H9 (cell line): ENCODE data around the gene CST9L. TPM values are rescaled to one million over a fixed set of nuclear protein-coding genes. Genes with fewer than 3 reads are reported as not detected.

ENCODE experiments used
- DNase-seq: peaks from one replicate; pipeline ENCODE4 v3.0.0-alpha.2; 2017
- H2AFZ ChIP-seq: one replicate; pipeline ENCODE4 v1.6.1; 2013; ENCODE audit warnings: mild to moderate bottlenecking, low read length, control low read depth, moderate library complexity
- H2AK5ac ChIP-seq: 2 replicates; pipeline ENCODE4 v1.6.1; 2013; ENCODE audit warnings: low read length, control low read depth, mixed read lengths; ENCODE audit not compliant: insufficient read length
- H2BK120ac ChIP-seq: one replicate; pipeline ENCODE4 v1.6.1; 2013; ENCODE audit warnings: low read depth, mild to moderate bottlenecking, low read length, control low read depth, inconsistent platforms; ENCODE audit not compliant: poor library complexity, severe bottlenecking
- H2BK12ac ChIP-seq: 2 replicates; pipeline ENCODE4 v1.6.1; 2013; ENCODE audit warnings: low read length, control low read depth, mixed read lengths, low read depth; ENCODE audit not compliant: insufficient read length
- H2BK15ac ChIP-seq: 2 replicates; pipeline ENCODE4 v1.6.1; 2013; ENCODE audit warnings: low read depth, low read length, control low read depth
- H2BK20ac ChIP-seq: one replicate; pipeline ENCODE4 v1.6.1; 2013; ENCODE audit warnings: low read depth, mild to moderate bottlenecking, low read length, control low read depth, inconsistent platforms; ENCODE audit not compliant: poor library complexity, severe bottlenecking
- H2BK5ac ChIP-seq: 2 replicates; pipeline ENCODE4 v1.6.1; 2013; ENCODE audit warnings: low read length, control low read depth, mixed read lengths; ENCODE audit not compliant: insufficient read length
- H3K14ac ChIP-seq: 2 replicates; pipeline ENCODE4 v1.6.1; 2013; ENCODE audit warnings: low read length, control low read depth; ENCODE audit not compliant: insufficient read depth
- H3K18ac ChIP-seq: 2 replicates; pipeline ENCODE4 v1.6.1; 2013; ENCODE audit warnings: low read depth, mild to moderate bottlenecking, mixed read lengths, low read length, control low read depth; ENCODE audit not compliant: insufficient read length
- H3K23ac ChIP-seq: 2 replicates; pipeline ENCODE4 v1.6.1; 2013; ENCODE audit warnings: low read length, control low read depth, mixed read lengths, low read depth; ENCODE audit not compliant: insufficient read length
- H3K23me2 ChIP-seq: 2 replicates; pipeline ENCODE4 v1.6.1; 2013; ENCODE audit warnings: low read depth, mild to moderate bottlenecking, mixed read lengths, low read length, control low read depth; ENCODE audit not compliant: insufficient read length, poor library complexity, severe bottlenecking
- H3K27ac ChIP-seq: 2 replicates; pipeline ENCODE4 v1.5.1; 2013; ENCODE audit warnings: low read length, control low read depth, mixed read lengths, low read depth; ENCODE audit not compliant: insufficient read length
- H3K27me3 ChIP-seq: 2 replicates; pipeline ENCODE4 v1.6.1; 2013; ENCODE audit warnings: low read length, control low read depth, inconsistent platforms; ENCODE audit not compliant: insufficient read depth
- H3K4ac ChIP-seq: 2 replicates; pipeline ENCODE4 v1.6.1; 2013; ENCODE audit warnings: low read depth, mild to moderate bottlenecking, control low read depth, inconsistent platforms, low read length, moderate library complexity
- H3K4me1 ChIP-seq: 2 replicates; pipeline ENCODE4 v1.6.1; 2013; ENCODE audit warnings: low read length, control low read depth, inconsistent platforms; ENCODE audit not compliant: insufficient read depth
- H3K4me2 ChIP-seq: 2 replicates; pipeline ENCODE4 v1.6.1; 2013; ENCODE audit warnings: low read length, control low read depth, mixed read lengths; ENCODE audit not compliant: insufficient read length, insufficient read depth
- H3K56ac ChIP-seq: 2 replicates; pipeline ENCODE4 v1.6.1; 2013; ENCODE audit warnings: low read depth, mild to moderate bottlenecking, mixed read lengths, low read length, control low read depth; ENCODE audit not compliant: insufficient read length
- H3K79me1 ChIP-seq: 2 replicates; pipeline ENCODE4 v1.6.1; 2013; ENCODE audit warnings: low read depth, mild to moderate bottlenecking, moderate library complexity, low read length, control low read depth, inconsistent platforms; ENCODE audit not compliant: insufficient read depth, poor library complexity, severe bottlenecking
- H3K79me2 ChIP-seq: 2 replicates; pipeline ENCODE4 v1.6.1; 2013; ENCODE audit warnings: low read length, control low read depth, inconsistent platforms; ENCODE audit not compliant: insufficient read depth
- H3K9ac ChIP-seq: 2 replicates; pipeline ENCODE4 v1.6.1; 2013; ENCODE audit warnings: low read length, control low read depth, mixed read lengths; ENCODE audit not compliant: insufficient read length; ENCODE audit errors: extremely low read depth
- H3K9me3 ChIP-seq: one replicate; pipeline ENCODE4 v1.6.1; 2013; ENCODE audit warnings: low read depth, low read length, inconsistent platforms; ENCODE audit not compliant: control insufficient read depth
- H3T11ph ChIP-seq: one replicate; pipeline ENCODE4 v1.6.1; 2013; ENCODE audit warnings: mild to moderate bottlenecking, low read length, control low read depth, inconsistent platforms
- H4K20me1 ChIP-seq: one replicate; pipeline ENCODE4 v1.6.1; 2013; ENCODE audit not compliant: control insufficient read depth, insufficient read length, insufficient read depth
- H4K5ac ChIP-seq: 2 replicates; pipeline ENCODE4 v1.6.1; 2013; ENCODE audit warnings: low read depth, mild to moderate bottlenecking, mixed read lengths, low read length, control low read depth; ENCODE audit not compliant: insufficient read length
- H4K8ac ChIP-seq: replicated peaks from 2 replicates; pipeline ENCODE4 v1.6.1; 2013; ENCODE audit warnings: low read length, control low read depth, mixed read lengths, low read depth; ENCODE audit not compliant: insufficient read length
- H4K91ac ChIP-seq: 2 replicates; pipeline ENCODE4 v1.6.1; 2013; ENCODE audit warnings: low read depth, mild to moderate bottlenecking, moderate library complexity, mixed read lengths, low read length, control low read depth; ENCODE audit not compliant: insufficient read length
- H3K27ac Mint-ChIP-seq, 3 experiments: 2 replicates in 2 of 3; 3 replicates in 1 of 3; pipeline ENCODE4 v1.8.0; 2020 to 2021; ENCODE audit warnings: mixed read lengths in 3 of 3, mild to moderate bottlenecking in 1 of 3, moderate library complexity in 1 of 3
- H3K27me3 Mint-ChIP-seq: 2 replicates; pipeline ENCODE4 v1.8.0; 2021; ENCODE audit warnings: low read depth, mild to moderate bottlenecking, moderate library complexity, mixed read lengths
- H3K36me3 Mint-ChIP-seq, 3 experiments: 2 replicates in 2 of 3; 3 replicates in 1 of 3; pipeline ENCODE4 v1.8.0; 2020 to 2021; ENCODE audit warnings: low read depth in 3 of 3, mixed read lengths in 3 of 3; ENCODE audit not compliant: insufficient read depth in 1 of 3
- H3K4me1 Mint-ChIP-seq, 2 experiments: 2 replicates each; pipeline ENCODE4 v1.8.0; 2020; ENCODE audit warnings: mixed read lengths in 2 of 2
- H3K4me3 Mint-ChIP-seq, 2 experiments: 2 replicates in 1 of 2; 3 replicates in 1 of 2; pipeline ENCODE4 v1.8.0; 2020 to 2021; ENCODE audit warnings: mild to moderate bottlenecking in 2 of 2, mixed read lengths in 2 of 2, moderate library complexity in 1 of 2
- H3K9me3 Mint-ChIP-seq, 2 experiments: 2 replicates in 1 of 2; 3 replicates in 1 of 2; pipeline ENCODE4 v1.8.0; 2020; ENCODE audit warnings: mild to moderate bottlenecking in 2 of 2, mixed read lengths in 2 of 2, moderate library complexity in 1 of 2
- total RNA-seq: library from RNA; stranded (reverse); gene quantifications from 2 replicates; pipeline ENCODE4 v1.2.1, GENCODE V29; 2021
- TF ChIP-seq, protein P1 (sequence below): fragments of 200-600 bp; sonication (generic); conservative IDR thresholded peaks from 3 replicates; pipeline ENCODE4 v1.8.0; 2021; ENCODE audit warnings: antibody characterized with exemption, mild to moderate bottlenecking

The CST9L gene
- total RNA-seq, 1 experiment from 2014 or later, result not detected

DNA sequence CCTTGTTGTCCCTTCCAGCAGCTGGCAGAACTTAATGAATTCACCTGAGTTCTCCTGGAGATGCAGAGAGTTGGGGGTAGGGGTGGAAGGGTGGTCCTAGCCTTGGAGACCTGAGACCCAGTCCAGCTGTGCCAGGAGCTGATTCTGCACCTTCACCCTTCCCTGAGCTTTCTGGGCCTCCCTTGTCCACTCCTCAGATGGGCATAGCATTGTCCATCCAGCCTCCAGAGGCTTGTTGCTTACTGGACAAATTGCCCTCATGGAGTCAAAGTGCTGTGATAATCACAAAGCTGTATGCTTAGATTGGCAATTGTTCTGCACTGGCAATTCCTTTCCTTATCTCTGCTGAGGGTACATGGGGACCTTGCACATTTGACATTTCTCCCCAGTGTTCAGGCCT lies 16.5 kb downstream of the CST9L start:
- Histone ChIP-seq H3K27me3 (no peaks in the 10 kb centered on the region), H3K9me3 (no peaks in the 10 kb centered on the region)

More for the DNA sequence above, 16.5 kb downstream of the CST9L start:
- H4K5ac ChIP-seq, result no peak overlapping the region
- Mint-ChIP-seq H3K27me3 (peaks cover 11% of the 10 kb centered on the region), H3K4me3 (no peak overlapping the region), H3K9me3 (peaks cover 0 to 2% of the 10 kb centered on the region in 2 experiments; a peak in 1 of 5 replicates), H3K4me1 (peaks cover 0 to 5% of the 10 kb centered on the region in 2 experiments; a peak in 3 of 4 replicates), H3K36me3 (peaks cover 0 to 4% (median 0%) of the 10 kb centered on the region in 3 experiments; a peak in 4 of 7 replicates), H3K27ac (no peak overlapping the region; a peak in 1 of 7 replicates)
- no peak overlapping the region for H3K9ac ChIP-seq
- H3K4me1 ChIP-seq, result no peaks in the 10 kb centered on the region
- H3K23me2 ChIP-seq, result no peaks in the 10 kb centered on the region
- no peak overlapping the region for H2BK5ac ChIP-seq
- no peak overlapping the region for H3T11ph ChIP-seq
- H3K79me1 ChIP-seq, result no peaks in the 10 kb centered on the region
- no peak overlapping the region for H3K27ac ChIP-seq
- no peak overlapping the region for H3K18ac ChIP-seq
- H3K14ac ChIP-seq, result no peak overlapping the region
- H3K56ac ChIP-seq, result no peak overlapping the region
- TF ChIP-seq, protein P1, sequence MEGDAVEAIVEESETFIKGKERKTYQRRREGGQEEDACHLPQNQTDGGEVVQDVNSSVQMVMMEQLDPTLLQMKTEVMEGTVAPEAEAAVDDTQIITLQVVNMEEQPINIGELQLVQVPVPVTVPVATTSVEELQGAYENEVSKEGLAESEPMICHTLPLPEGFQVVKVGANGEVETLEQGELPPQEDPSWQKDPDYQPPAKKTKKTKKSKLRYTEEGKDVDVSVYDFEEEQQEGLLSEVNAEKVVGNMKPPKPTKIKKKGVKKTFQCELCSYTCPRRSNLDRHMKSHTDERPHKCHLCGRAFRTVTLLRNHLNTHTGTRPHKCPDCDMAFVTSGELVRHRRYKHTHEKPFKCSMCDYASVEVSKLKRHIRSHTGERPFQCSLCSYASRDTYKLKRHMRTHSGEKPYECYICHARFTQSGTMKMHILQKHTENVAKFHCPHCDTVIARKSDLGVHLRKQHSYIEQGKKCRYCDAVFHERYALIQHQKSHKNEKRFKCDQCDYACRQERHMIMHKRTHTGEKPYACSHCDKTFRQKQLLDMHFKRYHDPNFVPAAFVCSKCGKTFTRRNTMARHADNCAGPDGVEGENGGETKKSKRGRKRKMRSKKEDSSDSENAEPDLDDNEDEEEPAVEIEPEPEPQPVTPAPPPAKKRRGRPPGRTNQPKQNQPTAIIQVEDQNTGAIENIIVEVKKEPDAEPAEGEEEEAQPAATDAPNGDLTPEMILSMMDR, result no peak
- no peak overlapping the region for H3K23ac ChIP-seq
- H2BK20ac ChIP-seq, result no peak overlapping the region
- H4K8ac ChIP-seq, result no peak overlapping the region
- no peak for DNase-seq
- no peak overlapping the region for H4K91ac ChIP-seq
- no peak overlapping the region for H3K4ac ChIP-seq
- H2BK15ac ChIP-seq, result no peak overlapping the region
- no peaks in the 10 kb centered on the region for H4K20me1 ChIP-seq
- H2AFZ ChIP-seq, result no peak overlapping the region
- H3K4me2 ChIP-seq, result no peak overlapping the region
- H3K79me2 ChIP-seq, result no peaks in the 10 kb centered on the region
- H2AK5ac ChIP-seq, result no peak overlapping the region
- H2BK12ac ChIP-seq, result no peak overlapping the region
- no peak overlapping the region for H2BK120ac ChIP-seq
